Esophagus muscularis mucosa (tissue), 4 donors: ENCODE data around the gene DCAF8L2.

Experiments
- CTCF ChIP-seq, 3 experiments: fragments of 200-600 bp in 2 of 3; fragments of 450-650 bp in 1 of 3; sonication (generic) in 2 of 3; IDR thresholded peaks; one replicate each; pipeline ENCODE4 v1.5.1; 2017 to 2019; ENCODE audit warnings: antibody characterized with exemption in 3 of 3, mild to moderate bottlenecking in 2 of 3, moderate library complexity in 1 of 3
- EP300 ChIP-seq: sonication (generic); formaldehyde crosslinking; IDR thresholded peaks from one replicate; pipeline ENCODE4 v1.6.1; 2017; ENCODE audit warnings: antibody characterized with exemption
- POLR2A ChIP-seq: fragments of 450-650 bp; IDR thresholded peaks from one replicate; pipeline ENCODE4 v1.6.1; 2017; ENCODE audit warnings: antibody characterized with exemption, moderate library complexity, mild to moderate bottlenecking, low read depth

DNA sequence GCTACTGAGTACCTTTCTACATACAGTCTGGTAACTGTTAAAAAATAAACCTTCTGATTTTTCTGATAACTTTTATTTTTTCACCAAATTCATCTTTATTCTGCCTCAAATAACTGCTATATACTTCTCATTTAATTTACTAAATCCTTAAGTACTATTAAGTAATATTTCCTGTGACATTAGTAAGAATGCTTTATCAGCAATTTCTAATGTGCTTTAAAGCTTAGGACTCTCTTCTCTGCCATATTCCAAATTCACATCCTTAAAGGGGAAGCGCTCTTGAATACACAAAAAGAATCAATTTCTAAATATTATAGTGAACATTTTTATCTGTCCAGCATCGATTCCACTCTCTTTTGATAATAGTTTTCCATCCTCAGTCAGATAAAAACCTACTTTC is 81.1 kb downstream of the DCAF8L2 start:
- TF ChIP-seq POLR2A (no peak), CTCF (IDR thresholded peaks at IDR 0.05) (no peak), EP300 (no peak)
